Activated T-cell treated with anti-CD3 and anti-CD28 coated beads for 1 hour (primary cell): Measurements from ENCODE around the gene SLC38A3.
"Not testable (repeated sequence)": the region's sequence is repeated elsewhere in the genome, so short reads cannot be mapped to it uniquely, and the experiment has no call there.

Source experiments
- DNase-seq: peaks from one replicate; pipeline ENCODE4 v3.0.0-alpha.2; 2020; ENCODE audit warnings: low read depth

SLC38A3 gene

GRCh38 chr3:50254577-50255250 lies 49.6 kb downstream of the SLC38A3 start:
- no peak for DNase-seq

- no peak for DNase-seq
These were observed 50.2 kb downstream of the SLC38A3 start for GRCh38 chr3:50255251-50255615.

GRCh38 chr3:50256978-50257890 lies 52.2 kb downstream of the SLC38A3 start:
- no peak for DNase-seq

- no peak for DNase-seq
These were observed 53.1 kb downstream of the SLC38A3 start for GRCh38 chr3:50258029-50258680.

- no peak for DNase-seq
These were observed 53.9 kb downstream of the SLC38A3 start for GRCh38 chr3:50258979-50259378.

DNA sequence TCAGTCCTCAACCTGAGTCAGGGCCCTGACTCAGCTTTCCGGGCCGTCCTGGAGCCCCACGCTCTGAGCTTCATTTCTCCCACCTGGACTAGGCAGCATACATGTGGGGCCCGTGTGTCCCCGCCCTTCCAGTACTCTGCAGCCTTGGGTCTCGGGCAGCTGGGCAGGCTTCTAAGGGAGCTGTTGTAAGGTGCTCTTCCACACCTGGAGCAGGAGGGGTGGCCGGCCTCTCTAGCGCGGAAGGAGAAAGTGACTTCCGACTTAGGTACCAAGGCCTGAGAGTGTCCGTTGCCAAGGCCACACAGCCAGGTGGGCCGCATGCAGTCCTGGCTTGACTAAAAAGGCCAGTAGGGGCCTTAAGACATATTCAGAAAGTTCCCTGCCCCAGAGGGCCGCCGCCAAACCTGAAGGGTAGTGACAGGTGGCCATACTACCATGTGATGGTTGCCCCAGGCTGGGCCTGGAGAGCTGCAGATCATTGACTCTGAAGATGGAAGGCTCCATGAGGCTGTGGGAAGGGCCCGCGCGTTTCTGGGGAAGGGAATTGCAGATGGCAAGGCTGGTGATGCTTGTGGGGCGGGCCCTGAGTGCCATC lies 54.5 kb downstream of the SLC38A3 start:
- no peak for DNase-seq

DNA sequence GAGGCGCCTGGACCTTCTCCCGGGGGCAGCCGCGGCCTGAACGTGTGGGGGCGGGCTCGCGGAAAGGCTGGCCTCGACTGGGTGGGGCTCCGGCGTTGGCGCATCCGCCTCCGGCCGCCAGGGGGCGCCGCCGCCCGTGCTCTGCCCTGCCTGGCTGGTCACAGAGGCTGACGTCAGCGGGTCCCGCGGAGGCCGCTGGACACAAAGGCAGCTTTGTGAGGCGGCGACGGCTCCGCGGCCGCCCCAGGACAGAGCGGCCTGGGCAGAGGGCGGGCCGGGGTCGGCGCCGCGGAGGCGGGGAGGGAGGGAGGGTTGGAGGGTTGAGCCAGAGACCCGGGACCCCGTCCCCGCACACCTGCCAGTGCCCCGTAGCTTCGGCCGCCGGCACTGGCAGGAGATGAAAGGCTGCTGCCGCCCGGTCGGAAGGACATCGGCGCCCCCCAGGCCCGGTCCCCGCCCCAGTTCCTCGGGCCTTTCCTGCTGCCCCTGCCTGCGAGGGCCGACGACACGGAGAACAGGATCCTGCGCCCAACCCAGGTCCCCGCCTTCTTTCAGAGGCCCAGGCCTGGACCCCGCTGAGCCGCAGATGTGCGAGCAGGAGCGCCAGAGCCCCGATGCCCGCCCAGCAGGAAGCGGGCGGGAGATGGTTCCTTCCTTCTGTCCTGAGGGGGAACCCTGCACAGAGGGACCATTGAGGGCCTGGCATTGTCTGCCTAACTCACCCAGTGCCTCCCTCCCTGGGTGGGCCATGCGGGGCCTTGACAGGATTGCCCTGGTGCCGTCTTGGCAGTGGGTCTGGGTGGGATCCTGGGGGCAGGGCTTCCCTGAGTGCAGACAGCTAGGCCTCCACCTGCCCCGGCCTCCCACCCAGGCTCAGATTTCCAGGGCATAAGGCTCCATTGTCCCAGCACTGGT lies 55.2 kb downstream of the SLC38A3 start:
- peak; percentile 69 for DNase-seq

DNA sequence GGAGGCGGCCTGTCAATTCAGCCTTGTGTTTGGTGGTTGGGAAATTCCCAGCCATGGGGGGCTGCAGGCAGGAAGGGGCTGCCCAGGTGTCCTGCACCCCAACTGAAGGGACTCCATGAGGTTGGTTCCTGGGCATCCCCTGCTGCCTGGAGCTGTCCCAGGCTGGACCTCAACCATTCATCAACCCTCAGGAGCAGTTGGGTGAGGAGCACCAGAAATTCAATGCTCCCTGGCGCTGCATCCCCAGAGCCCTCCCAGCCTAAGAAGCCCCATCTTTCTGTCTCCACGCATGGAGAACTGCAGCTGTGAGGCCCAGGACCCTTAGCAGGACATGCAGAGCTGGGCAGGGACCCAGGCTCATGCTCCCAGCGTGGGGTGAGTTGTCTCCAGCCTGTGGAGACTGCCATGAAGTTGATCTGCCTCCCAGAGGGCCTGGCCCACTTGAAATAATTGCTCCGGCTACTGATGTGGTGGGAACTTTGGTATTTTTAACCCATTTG lies 55.9 kb downstream of the SLC38A3 start:
- no peak for DNase-seq

GRCh38 chr3:50261505-50261904 lies 56.4 kb downstream of the SLC38A3 start:
- DNase-seq = no peak

GRCh38 chr3:50262200-50262599 lies 57.1 kb downstream of the SLC38A3 start:
- not testable (repeated sequence) for DNase-seq

GRCh38 chr3:50262778-50263177 lies 57.7 kb downstream of the SLC38A3 start:
- no peak for DNase-seq

DNA sequence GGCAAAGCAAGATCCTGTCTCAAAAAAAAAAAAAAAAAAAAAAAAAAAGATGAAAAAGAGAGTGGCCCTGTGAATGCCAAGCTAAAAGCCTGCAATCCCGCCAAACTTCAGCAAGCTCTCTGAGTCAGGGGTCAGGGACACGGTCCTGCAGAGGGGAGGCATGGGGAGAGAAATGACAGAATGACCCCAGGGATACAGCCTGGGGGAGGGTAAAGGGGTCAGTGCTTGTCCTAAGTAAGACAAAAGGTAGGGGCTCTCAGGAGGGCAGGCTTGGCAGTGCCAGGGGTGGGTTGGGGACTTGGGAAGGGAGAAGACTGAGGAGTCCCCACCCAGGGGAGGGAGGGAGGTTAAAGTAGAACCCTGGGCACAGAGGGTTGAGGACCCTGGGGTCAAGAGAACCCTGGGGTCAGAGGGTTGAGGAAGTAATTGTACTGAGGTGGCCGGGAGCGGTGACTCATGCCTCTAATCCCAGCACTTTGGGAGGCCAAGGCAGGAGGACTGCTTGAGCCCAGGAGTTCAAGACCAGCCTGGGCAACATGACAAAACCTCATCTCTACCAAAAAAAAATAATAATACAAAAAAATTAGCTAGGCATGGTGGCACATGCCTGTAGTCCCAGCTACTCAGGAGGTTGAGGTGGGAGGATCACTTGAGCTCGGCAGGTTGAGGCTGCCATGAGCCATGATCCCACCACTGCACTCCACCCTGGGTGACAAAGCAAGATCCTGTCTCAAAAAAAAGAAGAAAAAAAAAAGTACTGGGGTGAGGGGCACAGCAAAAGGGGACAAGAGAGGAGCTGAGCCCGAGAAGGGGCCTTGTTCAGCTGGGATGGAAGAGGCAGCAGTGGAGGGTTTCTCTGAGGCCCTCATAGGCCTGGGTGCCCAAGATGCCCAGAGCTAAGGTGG lies 58.7 kb downstream of the SLC38A3 start:
- no peak for DNase-seq

GRCh38 chr3:50264383-50264963 lies 59.4 kb downstream of the SLC38A3 start:
- no peak for DNase-seq

DNA sequence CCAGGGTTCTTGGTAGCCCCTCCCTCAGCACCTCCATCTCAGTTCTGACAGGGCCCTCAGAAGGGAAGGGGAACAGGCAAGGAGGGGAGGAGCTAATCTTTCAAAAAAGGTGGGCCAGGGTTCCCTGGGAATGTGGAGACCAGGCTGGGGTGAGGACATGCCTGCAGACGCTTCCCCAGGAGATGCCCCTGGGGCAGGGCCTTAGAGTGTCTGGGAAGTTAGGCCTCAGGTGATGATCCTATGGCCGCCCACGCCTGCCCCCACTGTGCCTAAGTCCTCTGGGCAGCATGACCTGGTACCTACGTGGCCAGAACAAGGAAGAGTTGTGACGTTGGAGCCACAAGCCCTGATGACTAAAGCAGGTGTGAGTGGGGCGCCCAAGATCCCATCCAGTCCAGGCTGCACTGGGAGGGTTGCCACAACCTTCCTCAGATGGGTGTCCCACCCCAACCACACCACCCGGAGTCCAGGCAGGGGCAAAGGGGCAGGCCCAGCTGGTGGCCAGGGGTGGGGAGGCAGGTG lies 60.0 kb downstream of the SLC38A3 start:
- no peak for DNase-seq

GRCh38 chr3:50265571-50265970 lies 60.5 kb downstream of the SLC38A3 start:
- DNase-seq = no peak

GRCh38 chr3:50266017-50266416 lies 60.9 kb downstream of the SLC38A3 start:
- no peak for DNase-seq

DNA sequence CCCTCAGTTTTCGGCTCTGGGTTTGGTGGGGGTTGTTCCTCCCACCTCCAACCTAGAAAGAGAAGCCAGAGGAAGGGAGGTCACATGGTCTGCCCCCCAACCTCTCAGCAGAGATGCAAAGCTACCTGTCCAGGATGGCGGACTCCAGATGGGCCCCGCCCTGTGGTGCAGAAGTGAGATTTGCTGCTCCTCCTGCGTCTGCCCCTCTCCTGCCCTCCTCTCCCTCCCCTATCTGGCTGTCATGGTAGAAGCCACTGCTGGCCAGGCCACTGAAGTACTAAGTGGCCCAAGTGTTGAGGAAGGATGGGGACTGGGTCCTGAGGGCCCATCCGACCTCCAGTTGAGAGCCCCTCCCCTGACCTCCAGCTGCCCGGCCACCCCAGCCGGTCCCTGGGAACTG lies 61.8 kb downstream of the SLC38A3 start:
- no peak for DNase-seq

- DNase-seq = no peak
These were observed 62.3 kb downstream of the SLC38A3 start for GRCh38 chr3:50267280-50267913.

DNA sequence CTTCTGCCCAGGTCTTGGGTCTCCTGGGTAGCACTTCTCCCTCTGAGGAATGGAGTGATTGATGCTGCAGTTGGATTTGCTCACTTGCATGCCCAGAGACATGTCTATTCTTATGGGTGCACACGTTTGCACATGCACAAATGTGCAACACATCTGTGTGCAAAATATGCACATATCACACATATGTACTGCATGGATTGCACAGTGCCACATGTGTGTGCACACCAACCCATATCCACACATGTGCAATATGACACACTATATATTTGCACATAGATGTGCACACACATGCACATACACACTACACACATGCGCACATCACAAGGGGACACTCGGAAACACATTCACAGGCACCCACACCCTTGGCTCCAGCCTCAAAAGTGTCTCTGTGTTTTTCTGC lies 63.2 kb downstream of the SLC38A3 start:
- no peak for DNase-seq
